ENCODE data around the gene GPATCH2L.

GPATCH2L gene

GRCh38 chr14:76163668-76164363 lies 12.1 kb downstream of the GPATCH2L start:
- Histone ChIP-seq H4K20me1 (ENCODE audit: insufficient read depth, low read length) (no peaks in the 10 kb centered on the region), H3K4me1 (ENCODE audit: insufficient read depth, low read length, severe bottlenecking) (no peaks in the 10 kb centered on the region), H3K9ac (ENCODE audit: low read length) (no peak overlapping the region), H3K27me3 (ENCODE audit: insufficient read depth, low read length) (no peaks in the 10 kb centered on the region), H3K36me3 (ENCODE audit: insufficient read depth, low read length) (peaks cover 50% of the 10 kb centered on the region), H3F3A (ENCODE audit: insufficient read depth, low read length) (no peaks in the 10 kb centered on the region), H3K9me3 (ENCODE audit: low read length) (no peaks in the 10 kb centered on the region), H3K27ac (ENCODE audit: low read depth, low read length, poor library complexity, severe bottlenecking) (no peak overlapping the region), H3K79me2 (ENCODE audit: insufficient read depth, low read length) (no peaks in the 10 kb centered on the region), H3K4me3 (ENCODE audit: low read depth, low read length, poor library complexity, severe bottlenecking) (no peak overlapping the region), H2AFZ (ENCODE audit: low read length) (no peak overlapping the region), H3K9me2 (ENCODE audit: low read depth, low read length) (no peaks in the 10 kb centered on the region), H3K4me2 (ENCODE audit: low read length) (no peak overlapping the region)
- TF ChIP-seq EZH2 (IDR thresholded peaks at IDR 0.05; ENCODE audit: borderline replicate concordance, low read length): no peak
- TF ChIP-seq, protein P1, sequence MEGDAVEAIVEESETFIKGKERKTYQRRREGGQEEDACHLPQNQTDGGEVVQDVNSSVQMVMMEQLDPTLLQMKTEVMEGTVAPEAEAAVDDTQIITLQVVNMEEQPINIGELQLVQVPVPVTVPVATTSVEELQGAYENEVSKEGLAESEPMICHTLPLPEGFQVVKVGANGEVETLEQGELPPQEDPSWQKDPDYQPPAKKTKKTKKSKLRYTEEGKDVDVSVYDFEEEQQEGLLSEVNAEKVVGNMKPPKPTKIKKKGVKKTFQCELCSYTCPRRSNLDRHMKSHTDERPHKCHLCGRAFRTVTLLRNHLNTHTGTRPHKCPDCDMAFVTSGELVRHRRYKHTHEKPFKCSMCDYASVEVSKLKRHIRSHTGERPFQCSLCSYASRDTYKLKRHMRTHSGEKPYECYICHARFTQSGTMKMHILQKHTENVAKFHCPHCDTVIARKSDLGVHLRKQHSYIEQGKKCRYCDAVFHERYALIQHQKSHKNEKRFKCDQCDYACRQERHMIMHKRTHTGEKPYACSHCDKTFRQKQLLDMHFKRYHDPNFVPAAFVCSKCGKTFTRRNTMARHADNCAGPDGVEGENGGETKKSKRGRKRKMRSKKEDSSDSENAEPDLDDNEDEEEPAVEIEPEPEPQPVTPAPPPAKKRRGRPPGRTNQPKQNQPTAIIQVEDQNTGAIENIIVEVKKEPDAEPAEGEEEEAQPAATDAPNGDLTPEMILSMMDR (IDR thresholded peaks at IDR 0.05; ENCODE audit: low read length): no peak

DNA sequence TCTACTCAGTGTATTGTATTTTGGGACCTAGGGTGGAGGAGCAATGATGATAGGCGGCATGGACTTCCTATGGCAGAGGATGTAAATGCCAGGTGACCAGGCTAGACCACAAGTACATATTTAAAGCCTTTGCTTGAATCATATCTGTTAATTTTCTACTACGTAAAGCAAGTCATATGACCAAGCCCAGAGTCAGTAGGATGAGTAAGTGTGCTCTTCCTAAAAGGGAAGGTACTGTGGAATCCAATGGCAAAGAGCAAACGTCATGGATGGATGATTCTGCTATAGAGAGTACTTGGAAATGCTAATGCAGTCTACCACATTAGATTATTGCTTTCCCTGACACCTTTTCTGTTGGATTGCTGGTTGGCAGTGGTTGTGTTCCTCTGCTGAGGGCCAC lies 16.8 kb downstream of the GPATCH2L start:
- peaks cover 71% of the 10 kb centered on the region for H3K36me3 ChIP-seq (ENCODE audit: insufficient read depth, low read length)
- TF ChIP-seq, protein P1 (IDR thresholded peaks at IDR 0.05; ENCODE audit: low read length): no peak
- TF ChIP-seq EZH2 (IDR thresholded peaks at IDR 0.05; ENCODE audit: borderline replicate concordance, low read length): no peak
- H3K79me2 ChIP-seq (ENCODE audit: insufficient read depth, low read length): no peaks in the 10 kb centered on the region

GRCh38 chr14:76169776-76170175 lies 18.1 kb downstream of the GPATCH2L start:
- no peaks in the 10 kb centered on the region for H3K27me3 ChIP-seq (ENCODE audit: insufficient read depth, low read length)
- H3K4me2 ChIP-seq (ENCODE audit: low read length): no peak overlapping the region
- H3K9me2 ChIP-seq (ENCODE audit: low read depth, low read length): no peaks in the 10 kb centered on the region
- no peaks in the 10 kb centered on the region for H4K20me1 ChIP-seq (ENCODE audit: insufficient read depth, low read length)
- H3K36me3 ChIP-seq (ENCODE audit: insufficient read depth, low read length): peaks cover 74% of the 10 kb centered on the region
- H3K4me1 ChIP-seq (ENCODE audit: insufficient read depth, low read length, severe bottlenecking): no peaks in the 10 kb centered on the region
- H3K79me2 ChIP-seq (ENCODE audit: insufficient read depth, low read length): no peaks in the 10 kb centered on the region
- H3K9me3 ChIP-seq (ENCODE audit: low read length): no peaks in the 10 kb centered on the region
- H3K27ac ChIP-seq (ENCODE audit: low read depth, low read length, poor library complexity, severe bottlenecking): no peak overlapping the region
- H2AFZ ChIP-seq (ENCODE audit: low read length): no peak overlapping the region
- no peak for TF ChIP-seq EZH2 (IDR thresholded peaks at IDR 0.05; ENCODE audit: borderline replicate concordance, low read length)
- TF ChIP-seq, protein P1 (IDR thresholded peaks at IDR 0.05; ENCODE audit: low read length): no peak
- no peak overlapping the region for H3K9ac ChIP-seq (ENCODE audit: low read length)
- H3K4me3 ChIP-seq (ENCODE audit: low read depth, low read length, poor library complexity, severe bottlenecking): no peak overlapping the region
- H3F3A ChIP-seq (ENCODE audit: insufficient read depth, low read length): no peaks in the 10 kb centered on the region

More for the DNA sequence above, 16.8 kb downstream of the GPATCH2L start:
- H3K4me2 ChIP-seq (ENCODE audit: low read length): no peak overlapping the region
- no peak overlapping the region for H3K27ac ChIP-seq (ENCODE audit: low read depth, low read length, poor library complexity, severe bottlenecking)
- H3K9me2 ChIP-seq (ENCODE audit: low read depth, low read length): no peaks in the 10 kb centered on the region
- no peak overlapping the region for H2AFZ ChIP-seq (ENCODE audit: low read length)
- no peak overlapping the region for H3K4me3 ChIP-seq (ENCODE audit: low read depth, low read length, poor library complexity, severe bottlenecking)
- H3K9me3 ChIP-seq (ENCODE audit: low read length): no peaks in the 10 kb centered on the region
- no peaks in the 10 kb centered on the region for H4K20me1 ChIP-seq (ENCODE audit: insufficient read depth, low read length)
- no peaks in the 10 kb centered on the region for H3F3A ChIP-seq (ENCODE audit: insufficient read depth, low read length)
- no peaks in the 10 kb centered on the region for H3K27me3 ChIP-seq (ENCODE audit: insufficient read depth, low read length)
- no peak overlapping the region for H3K9ac ChIP-seq (ENCODE audit: low read length)
- H3K4me1 ChIP-seq (ENCODE audit: insufficient read depth, low read length, severe bottlenecking): no peaks in the 10 kb centered on the region

All from OCI-LY1 (cell line).